NT2/D1 (cell line): Measurements from ENCODE around the gene TAAR5.

Experiments used
- SUZ12 ChIP-seq: IDR thresholded peaks from 2 replicates; pipeline ENCODE4 v1.6.1; 2011; ENCODE audit not compliant: insufficient read length, insufficient read depth; ENCODE audit errors: extremely low read depth
- YY1 ChIP-seq: IDR thresholded peaks from 2 replicates; pipeline ENCODE4 v1.6.1; 2011; ENCODE audit not compliant: insufficient read length, insufficient read depth

DNA sequence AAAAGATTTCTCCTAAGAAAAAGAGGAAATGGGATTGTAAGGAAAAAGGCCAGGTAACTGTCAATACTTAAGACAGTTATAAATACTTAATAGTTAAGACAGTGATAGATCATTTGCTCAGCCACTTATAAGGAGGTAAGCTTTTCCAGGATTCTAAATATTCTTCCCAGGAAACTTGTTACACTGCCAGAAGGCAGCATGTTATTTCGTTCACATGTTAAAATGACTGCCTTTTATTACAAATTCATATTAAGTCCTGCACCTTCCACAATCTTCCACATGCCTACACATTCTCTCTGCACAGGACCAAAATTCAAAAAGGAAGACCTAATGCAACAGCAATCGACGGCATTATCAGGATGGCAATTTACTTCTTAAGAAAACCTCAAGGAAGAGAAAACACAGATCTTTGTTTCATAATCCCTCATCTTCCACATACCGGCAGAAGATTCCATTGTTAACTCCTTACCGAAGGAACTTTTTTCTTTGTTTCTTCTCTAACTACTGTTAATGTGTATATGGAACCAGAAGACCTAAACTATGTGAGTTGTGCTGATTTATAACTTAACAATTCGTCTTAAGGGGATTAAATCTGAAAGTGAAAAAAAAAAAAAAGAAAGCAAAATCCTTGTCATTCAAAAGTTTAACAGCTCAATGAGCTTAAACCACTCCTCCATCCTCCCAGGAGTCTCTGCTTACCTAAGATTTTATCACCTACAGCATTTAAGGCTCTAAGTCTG is 33.7 kb upstream of the TAAR5 start:
- TF ChIP-seq SUZ12 (no peak), YY1 (no peak)
